B cell (primary cell): ENCODE data around the gene PRKAG2.

ENCODE experiments used
- CTCF ChIP-seq: fragments of 200-600 bp; IDR thresholded peaks from one replicate; pipeline ENCODE4 v1.8.0; 2022; ENCODE audit warnings: antibody characterized with exemption, mild to moderate bottlenecking
- EZH2 ChIP-seq: IDR thresholded peaks from 2 replicates; pipeline ENCODE4 v1.6.1; 2012; ENCODE audit warnings: borderline replicate concordance, low read depth, mild to moderate bottlenecking, moderate library complexity, low read length; ENCODE audit not compliant: insufficient read depth, poor library complexity, severe bottlenecking

- TF ChIP-seq CTCF, result no peak
- TF ChIP-seq EZH2, result no peak
Observed at GRCh38 chr7:151634643-151635042, 242.3 kb downstream of the PRKAG2 start.
